ENCODE results near the gene TLE4.
A peak's percentile ranks its signal among the peaks of the same experiment; 100 is the strongest.

Gene TLE4

DNA sequence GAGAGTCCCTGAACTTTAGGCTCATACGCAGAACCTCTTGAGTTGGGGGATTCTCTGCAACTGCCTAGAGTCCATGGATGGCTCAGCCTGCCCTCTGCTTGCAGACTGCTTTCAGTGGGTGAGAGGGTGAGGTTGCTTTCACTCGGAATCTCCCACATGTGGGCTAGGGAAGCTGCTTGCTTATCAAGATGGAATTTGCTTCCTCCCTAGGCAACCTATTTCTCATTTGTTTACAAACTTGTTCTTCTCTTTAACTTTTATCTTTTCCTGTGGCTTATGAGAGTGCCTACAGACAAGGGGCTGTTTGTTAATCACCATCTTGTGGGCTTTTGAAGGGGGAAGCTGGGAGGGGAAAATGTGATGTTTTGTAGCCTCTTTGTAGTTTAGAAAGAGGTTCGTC, 10.0 kb downstream of the TLE4 start:
- peak overlapping the region in 3 of 7 experiments; percentile 28 to 55 (median 40) for H3K4me3 ChIP-seq (ENCODE audit: control insufficient read depth in 1 of 7, extremely low read depth in 1 of 7, insufficient read depth in 4 of 7, low read depth in 2 of 7, low read length in 6 of 7)
- CTCF ChIA-PET = interaction anchor here (1.0 to 1.7 kb wide), 2 partner anchors 9 to 61 kb away, joined by 3 to 5 read pairs; no protein-coding TSS in a partner anchor
- H3K27me3 ChIP-seq (replicated peaks in 2 of 5; ENCODE audit: control insufficient read depth in 4 of 5, insufficient read depth in 5 of 5, low read length in 4 of 5) = no peaks in the 10 kb centered on the region
- WGBS (ENCODE audit: insufficient coverage) = 4% methylated on average over 2 of the region's 3 CpGs
- peak; percentile 48 to 86 (median 79) for DNase-seq
- H3K36me3 ChIP-seq (ENCODE audit: control insufficient read depth in 4 of 4, insufficient read depth in 4 of 4, low read length in 3 of 4) = peaks cover 0 to 4% (median 0%) of the 10 kb centered on the region in 4 experiments
- H3K4me1 ChIP-seq (ENCODE audit: control extremely low read depth in 1 of 4, control insufficient read depth in 4 of 4, insufficient read depth in 4 of 4, low read length in 3 of 4) = peaks cover 38 to 72% (median 49%) of the 10 kb centered on the region in 4 experiments
- peak overlapping the region in 1 of 2 experiments; percentile 55 for H3K27ac ChIP-seq (ENCODE audit: insufficient read depth in 1 of 2, low read depth in 1 of 2, low read length in 2 of 2, poor library complexity in 1 of 2, severe bottlenecking in 2 of 2)
- POLR2A ChIA-PET = interaction anchor here (2.1 kb wide), 1 partner anchor 10 kb away, joined by 16 read pairs; the partner anchor contains the start of gene TLE4
- no peaks in the 10 kb centered on the region for H3K9me3 ChIP-seq (ENCODE audit: control extremely low read depth in 1 of 5, control insufficient read depth in 4 of 5, insufficient read depth in 2 of 5, low read depth in 1 of 5, low read length in 4 of 5)

DNA sequence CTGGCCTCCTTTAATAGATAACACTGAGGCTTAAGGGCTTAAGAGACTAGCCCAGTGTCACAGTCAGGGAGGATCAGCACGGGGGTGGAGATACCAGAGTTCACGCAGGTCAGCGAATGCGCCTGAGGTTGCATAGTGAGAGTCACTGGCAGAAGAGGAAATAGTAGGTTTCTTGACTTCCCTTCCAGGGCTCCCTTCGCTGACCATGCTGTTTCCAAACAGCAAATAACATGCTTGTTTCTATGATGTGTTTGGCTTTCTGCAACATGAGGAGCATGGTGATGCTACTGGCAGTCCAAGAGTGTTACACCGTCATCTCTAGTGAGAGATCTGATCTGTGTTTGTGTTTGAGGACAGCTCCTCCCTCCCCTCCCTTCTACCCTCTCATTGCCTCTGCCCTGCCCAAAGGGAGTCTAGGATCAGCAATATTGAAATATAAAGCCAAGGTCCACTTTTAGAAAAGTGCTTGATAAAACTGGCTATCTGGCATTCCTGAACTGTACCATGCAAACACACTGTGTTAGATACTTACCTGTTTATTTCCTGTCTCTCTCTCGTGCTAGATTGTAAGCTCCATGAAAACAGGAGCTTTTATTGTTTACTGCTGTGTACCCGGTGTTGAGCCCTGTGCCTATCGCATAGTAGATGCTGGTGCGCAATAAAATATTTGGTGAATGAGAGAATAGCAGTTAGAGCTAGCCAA, 12.3 kb downstream of the TLE4 start:
- peaks cover 34 to 60% (median 51%) of the 10 kb centered on the region in 4 experiments for H3K4me1 ChIP-seq (ENCODE audit: control extremely low read depth in 1 of 4, control insufficient read depth in 4 of 4, insufficient read depth in 4 of 4, low read length in 3 of 4)

DNA sequence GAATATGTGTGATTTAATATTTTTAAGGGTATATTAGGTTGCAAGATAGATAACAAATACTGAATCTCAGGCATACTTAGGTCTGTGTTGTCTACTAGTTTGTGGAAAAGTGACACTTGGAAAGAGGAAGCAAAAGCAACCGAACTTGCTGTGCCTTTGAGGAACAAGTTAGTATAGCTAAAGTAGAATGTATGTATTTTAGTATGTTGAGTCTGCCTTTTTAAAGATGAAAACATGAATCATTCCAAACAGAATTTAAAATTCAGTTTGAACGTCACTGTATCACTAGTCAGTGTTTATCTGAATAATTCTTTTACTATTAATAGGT, 12.9 kb downstream of the TLE4 start:
- H3K9me3 ChIP-seq (ENCODE audit: control extremely low read depth in 1 of 5, control insufficient read depth in 4 of 5, insufficient read depth in 2 of 5, low read depth in 1 of 5, low read length in 4 of 5) = no peaks in the 10 kb centered on the region
- WGBS (ENCODE audit: insufficient coverage) = no CpG with 5 or more reads among the region's 2 CpGs
- peaks cover 34 to 61% (median 52%) of the 10 kb centered on the region in 4 experiments for H3K4me1 ChIP-seq (ENCODE audit: control extremely low read depth in 1 of 4, control insufficient read depth in 4 of 4, insufficient read depth in 4 of 4, low read length in 3 of 4)
- peaks cover 0 to 6% (median under 1%) of the 10 kb centered on the region in 4 experiments for H3K36me3 ChIP-seq (ENCODE audit: control insufficient read depth in 4 of 4, insufficient read depth in 4 of 4, low read length in 3 of 4)
- peak overlapping the region in 2 of 7 experiments; percentile 30 to 46 for H3K4me3 ChIP-seq (ENCODE audit: control insufficient read depth in 1 of 7, extremely low read depth in 1 of 7, insufficient read depth in 4 of 7, low read depth in 2 of 7, low read length in 6 of 7)
- peak in 2 of 3 donors; percentile 68 to 80 for DNase-seq
- no peaks in the 10 kb centered on the region for H3K27me3 ChIP-seq (replicated peaks in 2 of 5; ENCODE audit: control insufficient read depth in 4 of 5, insufficient read depth in 5 of 5, low read length in 4 of 5)
- POLR2A ChIA-PET = interaction anchor here (1.9 kb wide), 1 partner anchor 13 kb away, joined by 8 read pairs; the partner anchor contains the start of gene TLE4
- no peak overlapping the region for H3K27ac ChIP-seq (ENCODE audit: insufficient read depth in 1 of 2, low read depth in 1 of 2, low read length in 2 of 2, poor library complexity in 1 of 2, severe bottlenecking in 2 of 2)
- CTCF ChIA-PET = interaction anchor here (0.9 to 2.6 kb wide), 4 partner anchors 8 to 31 kb away, joined by 3 to 14 read pairs (median 5); no protein-coding TSS in a partner anchor

More for the DNA sequence above, 12.3 kb downstream of the TLE4 start:
- peak; percentile 30 to 78 (median 72) for DNase-seq
- no peaks in the 10 kb centered on the region for H3K27me3 ChIP-seq (replicated peaks in 2 of 5; ENCODE audit: control insufficient read depth in 4 of 5, insufficient read depth in 5 of 5, low read length in 4 of 5)
- ChIA-PET CTCF (interaction anchor here (0.9 to 2.6 kb wide), 6 partner anchors 8 to 32 kb away, joined by 3 to 14 read pairs (median 4); partner anchors contain the start of gene TLE4), POLR2A (interaction anchor here (1.9 kb wide), 1 partner anchor 12 kb away, joined by 8 read pairs; the partner anchor contains the start of gene TLE4)
- H3K9me3 ChIP-seq (ENCODE audit: control extremely low read depth in 1 of 5, control insufficient read depth in 4 of 5, insufficient read depth in 2 of 5, low read depth in 1 of 5, low read length in 4 of 5) = no peaks in the 10 kb centered on the region
- 36% methylated on average over 8 of the region's 10 CpGs for WGBS (ENCODE audit: insufficient coverage)
- H3K36me3 ChIP-seq (ENCODE audit: control insufficient read depth in 4 of 4, insufficient read depth in 4 of 4, low read length in 3 of 4) = peaks cover 0 to 7% (median 0%) of the 10 kb centered on the region in 4 experiments
- H3K4me3 ChIP-seq (ENCODE audit: control insufficient read depth in 1 of 7, extremely low read depth in 1 of 7, insufficient read depth in 4 of 7, low read depth in 2 of 7, low read length in 6 of 7) = peak overlapping the region in 3 of 7 experiments; percentile 17 to 56 (median 46)
- H3K27ac ChIP-seq (ENCODE audit: insufficient read depth in 1 of 2, low read depth in 1 of 2, low read length in 2 of 2, poor library complexity in 1 of 2, severe bottlenecking in 2 of 2) = no peak overlapping the region

DNA sequence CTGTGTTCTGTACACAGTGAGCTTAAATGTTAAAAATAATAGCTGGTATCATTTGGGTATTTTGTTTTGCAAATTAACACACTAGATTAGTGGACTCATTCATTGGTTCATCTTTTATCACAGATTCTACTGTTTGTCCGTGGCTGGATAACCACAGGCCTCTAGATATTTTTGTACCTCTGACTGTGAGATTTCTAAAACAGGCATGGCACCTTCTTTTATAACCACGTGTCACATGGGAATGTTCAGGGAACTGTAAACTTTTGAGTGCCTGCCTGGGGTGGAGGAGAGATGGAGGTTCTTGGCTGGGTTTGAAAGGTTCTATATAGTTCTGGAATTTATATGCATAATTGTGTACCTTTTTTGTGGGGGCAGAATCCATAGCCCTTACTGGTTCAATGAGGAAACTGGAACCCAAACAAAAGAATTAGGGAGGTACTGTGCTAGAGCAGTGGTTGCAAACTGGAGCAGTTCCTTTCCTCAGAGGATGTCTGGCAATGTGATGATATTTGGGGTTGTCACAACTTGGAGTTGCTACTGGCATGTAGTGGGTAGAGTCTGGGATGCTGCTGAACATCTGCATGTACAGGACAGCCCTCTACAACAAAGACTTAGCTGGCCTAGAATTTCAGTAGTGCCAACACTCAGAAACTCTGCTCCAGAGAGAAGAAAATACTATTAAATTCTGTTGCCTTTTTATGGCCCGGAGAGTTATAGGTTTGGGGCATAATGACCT, 16.9 kb downstream of the TLE4 start:
- Histone ChIP-seq H3K27me3 (replicated peaks in 2 of 5; ENCODE audit: control insufficient read depth in 4 of 5, insufficient read depth in 5 of 5, low read length in 4 of 5) (no peaks in the 10 kb centered on the region), H3K27ac (ENCODE audit: insufficient read depth in 1 of 2, low read depth in 1 of 2, low read length in 2 of 2, poor library complexity in 1 of 2, severe bottlenecking in 2 of 2) (no peak overlapping the region), H3K4me3 (ENCODE audit: control insufficient read depth in 1 of 7, extremely low read depth in 1 of 7, insufficient read depth in 4 of 7, low read depth in 2 of 7, low read length in 6 of 7) (no peak overlapping the region), H3K9me3 (ENCODE audit: control extremely low read depth in 1 of 5, control insufficient read depth in 4 of 5, insufficient read depth in 2 of 5, low read depth in 1 of 5, low read length in 4 of 5) (no peaks in the 10 kb centered on the region), H3K36me3 (ENCODE audit: control insufficient read depth in 4 of 4, insufficient read depth in 4 of 4, low read length in 3 of 4) (peaks cover 0 to 3% (median 1%) of the 10 kb centered on the region in 4 experiments), H3K4me1 (ENCODE audit: control extremely low read depth in 1 of 4, control insufficient read depth in 4 of 4, insufficient read depth in 4 of 4, low read length in 3 of 4) (peaks cover 29 to 57% (median 40%) of the 10 kb centered on the region in 4 experiments)
- ChIA-PET CTCF (no interaction called here), POLR2A (no interaction called here)
- DNase-seq = peak in 2 of 3 donors; percentile 45 to 60
- 68% methylated on average over 3 of the region's 3 CpGs for WGBS (ENCODE audit: insufficient coverage)

DNA sequence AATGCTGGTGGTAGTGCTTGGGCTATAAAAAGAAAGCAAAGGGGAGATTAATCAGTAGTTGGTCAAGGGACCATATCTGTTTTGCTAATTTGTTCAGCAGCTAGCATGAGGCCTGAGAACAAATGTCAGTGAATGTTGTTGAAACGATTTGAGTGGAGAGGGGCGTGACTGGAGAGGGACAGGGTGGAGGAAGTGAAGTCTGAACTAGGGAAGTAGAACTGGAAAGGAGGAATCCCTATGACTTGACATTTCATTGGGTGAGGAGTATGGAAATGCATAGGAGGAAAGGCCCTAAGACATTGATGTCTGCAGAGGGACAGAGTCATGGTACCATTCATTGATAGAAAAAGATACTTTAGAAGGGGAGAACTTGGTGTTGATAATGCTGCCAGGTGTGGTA, 19.7 kb downstream of the TLE4 start:
- WGBS (ENCODE audit: insufficient coverage) = 86% methylated on average over 2 of the region's 2 CpGs
- Histone ChIP-seq H3K4me1 (ENCODE audit: control extremely low read depth in 1 of 4, control insufficient read depth in 4 of 4, insufficient read depth in 4 of 4, low read length in 3 of 4) (peaks cover 26 to 56% (median 40%) of the 10 kb centered on the region in 4 experiments), H3K9me3 (ENCODE audit: control extremely low read depth in 1 of 5, control insufficient read depth in 4 of 5, insufficient read depth in 2 of 5, low read depth in 1 of 5, low read length in 4 of 5) (no peaks in the 10 kb centered on the region), H3K36me3 (ENCODE audit: control insufficient read depth in 4 of 4, insufficient read depth in 4 of 4, low read length in 3 of 4) (peaks cover 0 to 3% (median 1%) of the 10 kb centered on the region in 4 experiments), H3K4me3 (ENCODE audit: control insufficient read depth in 1 of 7, extremely low read depth in 1 of 7, insufficient read depth in 4 of 7, low read depth in 2 of 7, low read length in 6 of 7) (no peak overlapping the region), H3K27ac (ENCODE audit: insufficient read depth in 1 of 2, low read depth in 1 of 2, low read length in 2 of 2, poor library complexity in 1 of 2, severe bottlenecking in 2 of 2) (no peak overlapping the region), H3K27me3 (replicated peaks in 2 of 5; ENCODE audit: control insufficient read depth in 4 of 5, insufficient read depth in 5 of 5, low read length in 4 of 5) (no peaks in the 10 kb centered on the region)
- DNase-seq = no peak
- ChIA-PET CTCF (no interaction called here), POLR2A (no interaction called here)

DNA sequence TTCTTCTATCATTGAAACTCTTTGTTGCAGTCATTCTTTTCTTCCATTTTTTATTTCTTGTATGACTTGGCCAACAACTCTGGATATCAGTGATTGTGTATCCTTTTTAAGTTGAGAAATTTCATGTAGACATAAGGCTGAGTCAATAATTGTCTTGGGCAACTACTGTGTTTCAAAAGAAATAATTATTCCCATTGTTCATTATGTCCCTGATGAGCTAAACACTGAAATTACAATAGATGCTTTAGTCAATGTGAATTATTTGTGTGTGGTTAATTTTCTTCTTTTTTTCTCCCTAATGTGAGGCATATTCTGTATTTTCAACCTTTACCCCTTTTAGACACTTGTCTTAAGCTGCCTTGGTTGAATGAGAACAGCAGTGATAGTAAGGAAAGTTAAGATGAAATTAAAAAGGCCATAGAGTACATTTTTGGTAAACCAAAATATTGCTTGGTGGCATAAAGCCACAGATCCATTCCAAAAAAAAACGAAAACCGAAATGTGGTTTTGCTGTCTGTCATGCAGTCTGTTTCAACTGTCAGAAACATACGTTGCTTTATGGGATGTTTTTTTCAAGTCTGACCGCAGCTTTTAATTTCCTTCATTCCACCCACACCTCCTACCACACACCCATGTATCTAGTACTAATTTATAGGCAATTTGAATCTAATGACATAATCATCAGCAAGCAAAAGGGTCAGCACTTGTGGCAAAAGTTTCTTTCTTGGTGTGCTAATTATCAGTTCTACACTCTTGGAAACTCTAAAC, 21.1 kb downstream of the TLE4 start:
- ChIA-PET POLR2A (interaction anchor here (0.5 to 1.3 kb wide), 2 partner anchors 21 to 1545 kb away, joined by 3 to 7 read pairs; partner anchors contain the start of gene TLE4), CTCF (interaction anchor here (0.6 to 1.0 kb wide), 2 partner anchors 8 to 46 kb away, joined by 3 to 4 read pairs; no protein-coding TSS in a partner anchor)
- Histone ChIP-seq H3K4me1 (ENCODE audit: control extremely low read depth in 1 of 4, control insufficient read depth in 4 of 4, insufficient read depth in 4 of 4, low read length in 3 of 4) (peaks cover 28 to 65% (median 46%) of the 10 kb centered on the region in 4 experiments), H3K4me3 (ENCODE audit: control insufficient read depth in 1 of 7, extremely low read depth in 1 of 7, insufficient read depth in 4 of 7, low read depth in 2 of 7, low read length in 6 of 7) (peak overlapping the region in 3 of 7 experiments; percentile 1 to 43 (median 28)), H3K27me3 (replicated peaks in 2 of 5; ENCODE audit: control insufficient read depth in 4 of 5, insufficient read depth in 5 of 5, low read length in 4 of 5) (no peaks in the 10 kb centered on the region), H3K36me3 (ENCODE audit: control insufficient read depth in 4 of 4, insufficient read depth in 4 of 4, low read length in 3 of 4) (peaks cover 0 to 2% (median under 1%) of the 10 kb centered on the region in 4 experiments), H3K9me3 (ENCODE audit: control extremely low read depth in 1 of 5, control insufficient read depth in 4 of 5, insufficient read depth in 2 of 5, low read depth in 1 of 5, low read length in 4 of 5) (no peaks in the 10 kb centered on the region), H3K27ac (ENCODE audit: insufficient read depth in 1 of 2, low read depth in 1 of 2, low read length in 2 of 2, poor library complexity in 1 of 2, severe bottlenecking in 2 of 2) (no peak overlapping the region)
- DNase-seq = peak; percentile 66 to 92 (median 90)
- 0% methylated on average over 1 of the region's 4 CpGs for WGBS (ENCODE audit: insufficient coverage)
